ENCODE data around the gene GPSM1.

The GPSM1 gene

DNA sequence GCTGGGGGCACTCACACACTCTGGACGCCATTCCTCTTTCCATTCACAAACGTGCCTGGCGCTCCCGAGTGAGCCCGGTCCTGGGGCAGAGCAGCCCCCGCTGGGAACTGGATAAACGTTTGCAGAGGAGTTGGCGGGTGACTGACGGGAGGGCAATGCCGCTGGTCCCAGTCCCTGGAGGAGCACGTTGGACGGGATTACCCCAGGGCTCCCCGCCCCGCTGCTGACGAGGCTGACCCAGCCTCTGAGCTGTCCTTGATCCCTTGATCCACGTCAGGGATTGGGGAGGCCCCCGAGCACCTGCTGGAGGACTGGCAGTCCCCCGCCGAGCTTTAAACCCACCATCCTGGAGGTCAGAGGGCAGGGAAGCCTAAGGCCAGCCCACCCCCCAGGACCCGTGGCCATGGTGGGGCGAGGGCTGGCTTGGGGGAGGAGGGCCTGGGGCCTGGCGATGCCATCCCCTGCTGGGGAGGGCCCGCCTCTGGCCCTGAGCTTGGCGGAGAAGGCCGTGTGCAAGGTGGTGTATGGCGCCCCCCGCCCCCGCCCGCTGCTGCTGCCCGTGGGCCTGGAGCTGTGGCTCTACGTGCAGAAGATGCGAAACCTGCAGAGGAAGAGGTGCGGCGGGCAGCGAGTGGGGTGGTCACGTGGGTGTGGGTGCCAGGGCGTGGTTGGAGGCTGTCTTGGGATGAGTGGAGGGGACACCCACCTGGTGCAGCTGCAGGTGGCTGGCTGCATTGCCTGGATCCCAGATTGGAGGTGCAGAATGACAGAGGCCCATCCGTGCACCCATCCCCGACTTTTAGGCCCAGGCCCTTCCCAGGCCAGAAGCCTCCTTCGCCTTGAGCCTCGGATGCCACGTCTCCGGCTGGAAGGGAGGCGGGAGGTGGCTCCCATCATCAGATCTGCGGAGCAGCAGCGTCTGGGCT is 4.5 kb downstream of the GPSM1 start:
- Histone ChIP-seq H3K4me1 (peaks cover 9% of the 10 kb centered on the region), H3K9me3 (no peaks in the 10 kb centered on the region), H3K36me3 (replicated peaks) (no peaks in the 10 kb centered on the region), H3K4me3 (no peak overlapping the region), H3K27me3 (ENCODE audit: low read depth) (no peaks in the 10 kb centered on the region)
- in situ Hi-C loops (cut with MboI; ENCODE audit: low sequenced_read_pairs), result no loop called here
- DNase-seq (ENCODE audit: low spot score in 2 of 2), result no peak

DNA sequence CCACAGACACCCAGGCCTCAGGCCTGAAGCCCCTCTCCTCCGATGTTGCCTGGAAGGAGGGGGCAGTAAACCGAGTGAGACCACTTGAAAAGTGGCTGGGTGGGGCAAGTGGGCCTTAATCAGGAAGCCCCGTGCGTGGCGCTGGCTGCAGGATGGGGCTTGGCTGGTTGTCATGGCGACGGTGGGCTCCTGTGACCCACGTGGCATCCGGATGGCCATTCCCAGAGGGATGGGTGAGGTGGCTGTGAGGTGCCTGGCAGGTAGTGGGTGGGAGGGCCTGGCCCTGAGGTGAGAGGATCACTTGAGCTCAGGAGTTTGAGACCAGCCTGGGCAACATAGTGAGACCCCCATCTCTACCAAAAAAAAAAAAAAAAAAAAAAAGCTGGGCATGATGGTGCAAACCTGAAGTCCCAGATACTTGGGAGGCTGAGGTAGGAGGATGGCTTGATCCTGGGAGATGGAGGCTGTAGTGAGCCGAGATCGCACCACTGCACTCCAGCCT is 5.2 kb downstream of the GPSM1 start:
- DNase-seq (ENCODE audit: low spot score in 2 of 2), result no peak
- Histone ChIP-seq H3K4me3 (no peak overlapping the region), H3K9me3 (no peaks in the 10 kb centered on the region), H3K36me3 (replicated peaks) (no peaks in the 10 kb centered on the region), H3K27me3 (ENCODE audit: low read depth) (no peaks in the 10 kb centered on the region), H3K4me1 (peaks cover 9% of the 10 kb centered on the region)
- in situ Hi-C loops (cut with MboI; ENCODE audit: low sequenced_read_pairs), result no loop called here

DNA sequence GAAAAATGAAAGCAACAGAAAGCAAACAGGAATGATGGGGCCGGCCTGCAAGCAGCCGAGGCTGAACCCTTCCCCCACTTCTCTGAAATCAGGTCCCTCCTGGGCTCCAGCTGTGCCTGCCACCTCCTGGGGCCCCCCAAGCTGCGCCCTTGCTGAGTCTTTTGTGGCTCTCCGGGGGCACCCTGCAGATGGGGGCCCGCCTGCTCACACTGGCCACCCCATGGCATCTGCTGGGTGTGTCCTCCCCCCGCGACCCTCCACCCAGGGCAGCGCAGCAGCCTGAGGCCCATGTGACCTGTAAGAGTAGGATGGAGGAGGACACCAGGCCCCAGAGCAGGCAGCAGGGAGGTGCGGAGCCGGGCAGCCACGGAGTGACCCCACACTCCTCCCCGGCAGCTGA is 5.7 kb downstream of the GPSM1 start:
- Histone ChIP-seq H3K4me3 (no peak overlapping the region), H3K4me1 (peaks cover 9% of the 10 kb centered on the region), H3K9me3 (no peaks in the 10 kb centered on the region), H3K36me3 (replicated peaks) (no peaks in the 10 kb centered on the region), H3K27me3 (ENCODE audit: low read depth) (no peaks in the 10 kb centered on the region)
- DNase-seq (ENCODE audit: low spot score in 2 of 2), result no peak
- in situ Hi-C loops (cut with MboI; ENCODE audit: low sequenced_read_pairs), result no loop called here

DNA sequence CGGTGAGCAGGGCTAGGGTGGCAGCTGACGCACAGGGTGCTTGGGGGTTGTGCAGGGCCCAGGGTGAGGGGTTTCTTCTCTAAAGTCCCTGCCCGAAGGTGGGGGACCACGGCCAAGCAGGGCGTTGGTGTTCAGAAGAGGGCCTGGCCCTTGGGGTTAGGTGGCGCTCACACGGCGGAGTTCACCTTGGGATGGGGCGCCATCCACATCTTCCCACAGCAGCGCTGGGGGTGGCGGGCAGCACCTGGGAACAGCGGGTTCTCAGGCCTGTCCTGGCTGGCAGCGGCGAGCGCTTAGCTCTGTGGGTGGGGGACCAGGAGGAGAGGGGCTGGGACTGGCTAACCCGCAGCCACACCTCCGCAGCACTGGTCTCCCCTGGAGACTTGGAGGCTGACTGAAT is 6.1 kb downstream of the GPSM1 start:
- H3K36me3 ChIP-seq (replicated peaks), result no peaks in the 10 kb centered on the region

DNA sequence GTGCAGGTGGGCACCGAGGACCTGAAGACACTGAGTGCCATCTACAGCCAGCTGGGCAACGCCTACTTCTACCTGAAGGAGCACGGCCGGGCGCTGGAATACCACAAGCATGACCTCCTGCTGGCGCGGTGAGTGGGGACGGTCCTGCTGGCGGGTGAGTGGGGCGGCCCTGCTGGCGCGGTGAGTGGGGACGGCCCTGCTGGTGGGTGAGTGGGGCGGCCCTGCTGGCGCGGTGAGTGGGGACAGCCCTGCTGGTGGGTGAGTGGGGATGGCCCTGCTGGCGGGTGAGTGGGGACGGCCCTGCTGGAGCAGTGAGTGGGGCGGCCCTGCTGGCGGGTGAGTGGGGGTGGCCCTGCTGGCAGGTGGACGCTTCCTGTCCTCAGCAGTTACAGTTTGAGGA is 7.2 kb downstream of the GPSM1 start:
- Histone ChIP-seq H3K27me3 (ENCODE audit: low read depth) (no peaks in the 10 kb centered on the region), H3K36me3 (replicated peaks) (no peaks in the 10 kb centered on the region)

More for the DNA sequence above, 6.1 kb downstream of the GPSM1 start:
- no peaks in the 10 kb centered on the region for H3K9me3 ChIP-seq
- H3K4me3 ChIP-seq, result no peak overlapping the region
- H3K4me1 ChIP-seq, result peaks cover 4% of the 10 kb centered on the region
- in situ Hi-C loops (cut with MboI; ENCODE audit: low sequenced_read_pairs), result no loop called here
- no peak for DNase-seq (ENCODE audit: low spot score in 2 of 2)
- no peaks in the 10 kb centered on the region for H3K27me3 ChIP-seq (ENCODE audit: low read depth)

DNA sequence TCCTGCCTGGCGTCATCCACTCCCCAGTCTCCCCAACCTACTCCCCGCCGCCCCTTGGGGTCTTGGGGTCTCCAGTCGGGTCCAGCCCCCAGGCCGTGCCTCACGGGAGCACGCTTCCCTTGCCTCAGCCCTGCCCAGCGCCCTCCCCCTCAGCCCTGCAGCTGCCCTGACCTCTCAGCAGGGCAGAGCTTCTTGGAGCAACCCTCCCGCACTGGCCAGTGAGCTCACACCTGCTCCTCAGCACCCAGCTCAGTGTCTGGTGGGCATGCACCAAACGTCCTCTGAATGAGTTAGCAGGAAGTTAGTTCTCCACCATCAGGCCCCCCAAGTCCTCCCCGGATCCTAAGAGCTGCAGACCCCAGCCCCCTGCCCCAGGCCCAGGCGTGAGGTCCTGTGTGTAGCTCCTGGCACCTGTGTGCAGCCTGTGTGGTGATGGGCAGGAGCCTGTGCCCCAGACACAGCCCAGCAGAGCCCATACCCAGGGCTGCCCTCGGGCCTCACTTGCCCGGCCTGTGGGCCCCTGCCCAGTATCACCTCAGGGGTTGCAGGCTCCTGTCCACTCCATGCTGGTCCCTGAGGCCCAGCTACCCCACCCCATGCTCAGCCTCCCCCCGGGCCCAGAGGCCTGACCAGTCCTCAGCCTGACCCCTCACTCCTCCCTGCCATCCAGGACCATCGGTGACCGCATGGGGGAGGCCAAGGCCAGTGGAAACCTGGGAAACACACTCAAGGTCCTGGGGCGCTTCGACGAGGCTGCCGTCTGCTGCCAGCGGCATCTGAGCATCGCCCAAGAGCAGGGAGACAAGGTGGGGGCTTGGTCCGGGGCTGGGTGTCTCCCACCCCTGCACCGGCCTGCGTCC is 8.2 kb downstream of the GPSM1 start:
- Histone ChIP-seq H3K4me1 (no peaks in the 10 kb centered on the region), H3K27me3 (ENCODE audit: low read depth) (no peaks in the 10 kb centered on the region), H3K9me3 (no peaks in the 10 kb centered on the region), H3K4me3 (no peak overlapping the region), H3K36me3 (replicated peaks) (no peaks in the 10 kb centered on the region)
- DNase-seq (ENCODE audit: low spot score in 2 of 2), result no peak
- in situ Hi-C loops (cut with MboI; ENCODE audit: low sequenced_read_pairs), result no loop called here

More for the DNA sequence above, 7.2 kb downstream of the GPSM1 start:
- no peak for DNase-seq (ENCODE audit: low spot score in 2 of 2)
- Histone ChIP-seq H3K4me1 (no peaks in the 10 kb centered on the region), H3K4me3 (no peak overlapping the region), H3K9me3 (no peaks in the 10 kb centered on the region)
- in situ Hi-C loops (cut with MboI; ENCODE audit: low sequenced_read_pairs), result no loop called here

DNA sequence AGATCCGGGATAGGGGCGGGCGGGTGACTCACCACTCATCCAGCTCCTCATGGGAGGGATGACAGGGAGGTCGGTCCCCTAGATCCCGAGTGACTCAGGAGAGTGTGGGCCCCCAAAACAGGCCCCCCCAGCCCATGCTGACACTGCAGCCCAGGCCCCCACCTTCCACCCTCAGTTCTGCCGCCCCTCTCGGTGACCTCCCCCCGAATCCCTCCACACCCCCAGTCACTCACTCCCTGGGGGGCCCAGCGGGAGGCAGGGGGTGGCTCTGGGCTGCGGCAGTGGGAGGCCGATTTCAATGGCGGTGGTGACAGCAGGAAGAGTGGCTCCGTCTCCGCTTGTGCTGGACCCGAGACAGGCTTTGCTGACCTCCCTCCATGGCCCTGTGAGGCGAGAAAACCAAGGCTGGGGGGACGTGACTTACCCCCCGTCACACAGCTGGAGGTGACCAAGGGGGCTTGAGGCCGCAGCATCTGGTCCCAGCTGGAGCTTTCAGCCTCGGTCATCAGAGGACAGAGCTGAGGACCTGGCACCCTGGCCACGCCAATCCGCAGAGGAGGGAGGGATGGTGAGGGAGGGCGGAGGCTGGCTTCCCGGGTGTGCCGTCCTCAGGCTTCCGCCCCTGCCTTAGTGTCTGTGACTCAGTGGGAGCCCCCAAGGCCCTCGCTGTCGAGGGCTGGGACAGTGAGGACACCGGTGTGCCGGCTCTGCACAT is 9.0 kb downstream of the GPSM1 start:
- Histone ChIP-seq H3K4me1 (no peaks in the 10 kb centered on the region), H3K27me3 (ENCODE audit: low read depth) (no peaks in the 10 kb centered on the region), H3K9me3 (no peaks in the 10 kb centered on the region), H3K36me3 (replicated peaks) (no peaks in the 10 kb centered on the region), H3K4me3 (no peak overlapping the region)
- in situ Hi-C loops (cut with MboI; ENCODE audit: low sequenced_read_pairs), result no loop called here
- no peak for DNase-seq (ENCODE audit: low spot score in 2 of 2)

DNA sequence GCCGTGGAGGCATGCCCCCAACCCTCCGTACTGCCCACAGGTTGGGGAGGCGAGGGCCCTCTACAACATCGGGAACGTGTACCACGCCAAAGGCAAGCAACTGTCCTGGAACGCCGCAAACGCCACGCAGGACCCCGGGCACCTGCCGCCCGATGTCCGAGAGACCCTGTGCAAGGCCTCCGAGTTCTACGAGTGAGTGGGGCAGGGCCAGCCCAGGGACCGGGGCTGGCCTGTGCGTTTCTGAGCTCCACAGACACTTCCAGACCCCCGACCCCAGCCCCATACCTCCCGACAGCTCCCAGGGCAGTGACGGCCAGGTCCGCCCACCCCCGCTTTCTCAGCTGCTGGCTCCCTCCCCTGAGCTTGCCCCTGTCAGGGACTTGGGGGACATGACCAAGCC is 9.5 kb downstream of the GPSM1 start:
- H3K36me3 ChIP-seq (replicated peaks), result no peaks in the 10 kb centered on the region
- H3K27me3 ChIP-seq (ENCODE audit: low read depth), result no peaks in the 10 kb centered on the region
- H3K4me3 ChIP-seq, result no peak overlapping the region
- no peaks in the 10 kb centered on the region for H3K4me1 ChIP-seq
- no peak for DNase-seq (ENCODE audit: low spot score in 2 of 2)
- in situ Hi-C loops (cut with MboI; ENCODE audit: low sequenced_read_pairs), result no loop called here
- H3K9me3 ChIP-seq, result no peaks in the 10 kb centered on the region

DNA sequence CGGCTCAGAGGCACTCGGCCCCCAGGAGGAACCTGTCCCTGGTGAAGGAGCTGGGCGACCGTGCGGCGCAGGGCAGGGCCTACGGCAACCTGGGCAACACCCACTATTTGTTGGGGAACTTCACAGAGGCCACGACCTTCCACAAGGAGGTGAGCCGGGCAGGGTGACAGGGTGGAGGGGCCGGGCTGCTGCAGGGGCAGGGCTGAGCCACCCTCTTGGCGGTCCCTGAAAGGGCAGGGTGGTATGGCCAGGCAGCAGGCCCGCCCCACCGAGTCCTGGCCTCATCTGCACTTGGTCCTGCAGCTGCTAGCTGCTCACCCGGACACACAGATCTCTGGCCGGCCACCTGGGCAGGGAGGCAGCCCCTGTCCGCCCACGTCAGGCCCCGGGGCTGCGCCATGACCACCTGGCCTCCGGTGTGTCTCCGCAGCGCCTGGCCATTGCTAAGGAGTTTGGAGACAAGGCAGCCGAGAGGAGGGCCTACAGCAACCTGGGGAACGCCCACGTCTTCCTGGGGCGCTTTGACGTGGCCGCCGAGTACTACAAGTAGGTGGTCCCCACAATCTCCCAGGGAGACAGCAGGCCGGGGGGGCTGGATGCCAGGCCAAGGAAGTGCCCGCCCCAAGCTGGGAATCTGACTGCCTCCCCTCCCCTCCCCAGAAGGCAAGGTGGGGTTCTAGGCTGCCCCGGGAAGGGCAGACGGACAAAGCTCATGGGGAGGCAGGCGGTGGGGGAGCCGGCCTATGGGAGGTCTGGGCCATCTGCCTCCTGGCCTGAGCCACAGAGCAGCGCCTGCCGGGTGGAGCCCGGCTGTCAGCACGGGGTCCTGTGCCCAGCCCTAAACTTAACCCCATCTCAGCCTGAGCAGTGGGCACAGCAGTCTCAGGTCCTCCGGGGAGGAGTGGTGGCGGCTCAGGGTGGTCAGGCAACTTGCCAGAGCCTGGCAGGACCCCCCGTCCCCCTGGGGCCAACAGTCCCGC is 10.4 kb downstream of the GPSM1 start:
- Histone ChIP-seq H3K27me3 (ENCODE audit: low read depth) (no peaks in the 10 kb centered on the region), H3K4me1 (no peaks in the 10 kb centered on the region), H3K9me3 (no peaks in the 10 kb centered on the region), H3K4me3 (no peak overlapping the region), H3K36me3 (replicated peaks) (no peaks in the 10 kb centered on the region)
- no peak for DNase-seq (ENCODE audit: low spot score in 2 of 2)
- in situ Hi-C loops (cut with MboI; ENCODE audit: low sequenced_read_pairs), result no loop called here

DNA sequence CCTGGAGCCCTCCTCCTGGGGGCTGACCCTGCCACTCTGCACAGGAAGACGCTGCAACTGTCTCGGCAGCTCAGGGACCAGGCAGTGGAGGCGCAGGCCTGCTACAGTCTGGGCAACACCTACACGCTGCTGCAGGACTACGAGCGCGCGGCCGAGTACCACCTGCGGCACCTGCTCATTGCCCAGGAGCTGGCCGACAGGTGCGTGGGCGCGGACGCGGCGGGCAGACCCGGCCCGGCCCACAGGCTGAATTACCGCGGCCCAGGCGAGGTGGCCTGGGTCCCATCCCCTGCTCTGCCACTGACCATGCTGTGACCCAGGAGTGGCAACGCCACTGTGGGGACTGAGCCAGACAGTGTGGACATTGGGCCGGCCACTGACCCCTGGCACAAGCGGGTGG is 11.2 kb downstream of the GPSM1 start:
- in situ Hi-C loops (cut with MboI; ENCODE audit: low sequenced_read_pairs), result no loop called here
- H3K27me3 ChIP-seq (ENCODE audit: low read depth), result no peaks in the 10 kb centered on the region
- no peaks in the 10 kb centered on the region for H3K36me3 ChIP-seq (replicated peaks)
- H3K4me1 ChIP-seq, result peaks cover 4% of the 10 kb centered on the region
- no peak for DNase-seq (ENCODE audit: low spot score in 2 of 2)
- H3K9me3 ChIP-seq, result no peaks in the 10 kb centered on the region
- H3K4me3 ChIP-seq, result no peak overlapping the region

DNA sequence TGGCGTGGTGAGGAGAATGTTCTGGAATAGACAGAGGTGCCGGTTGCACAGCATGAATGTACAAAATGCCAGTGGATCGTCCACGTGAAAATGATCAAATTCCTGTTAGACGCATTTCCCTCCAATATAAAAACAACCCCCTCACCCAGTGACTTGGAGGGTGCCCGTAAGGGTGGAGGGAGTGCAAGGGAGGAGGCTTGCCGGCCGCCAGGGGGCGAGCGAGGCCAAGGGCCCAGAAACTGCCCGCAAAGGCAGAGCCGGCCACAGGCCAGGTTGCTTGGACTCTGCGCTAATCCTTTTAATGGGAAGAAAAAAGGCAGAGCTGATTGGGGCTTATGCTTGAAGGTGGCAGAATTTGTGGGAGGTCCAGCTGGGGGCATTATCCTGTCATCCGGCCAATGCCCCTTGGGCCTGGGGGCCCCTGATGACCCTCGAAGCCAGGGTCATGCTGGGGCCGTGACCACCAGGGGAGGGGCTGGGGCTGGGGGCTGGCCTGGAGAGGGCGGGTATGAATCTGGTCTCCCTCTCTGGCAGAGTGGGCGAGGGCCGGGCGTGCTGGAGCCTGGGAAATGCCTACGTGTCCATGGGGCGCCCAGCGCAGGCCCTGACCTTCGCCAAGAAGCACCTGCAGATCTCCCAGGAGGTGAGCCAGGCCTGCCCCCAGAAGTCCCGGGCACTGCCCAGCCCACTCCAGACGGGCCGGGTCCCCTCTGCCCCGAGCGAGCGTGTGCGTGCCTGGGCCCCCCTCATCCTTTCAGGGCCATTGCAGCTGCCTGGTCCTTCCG is 12.0 kb downstream of the GPSM1 start:
- peak; percentile 65 to 85 for DNase-seq (ENCODE audit: low spot score in 2 of 2)
- no peaks in the 10 kb centered on the region for H3K36me3 ChIP-seq (replicated peaks)
- H3K4me3 ChIP-seq, result no peak overlapping the region
- H3K9me3 ChIP-seq, result no peaks in the 10 kb centered on the region
- H3K4me1 ChIP-seq, result peaks cover 4% of the 10 kb centered on the region
- in situ Hi-C loops (cut with MboI; ENCODE audit: low sequenced_read_pairs), result no loop called here
- H3K27me3 ChIP-seq (ENCODE audit: low read depth), result no peaks in the 10 kb centered on the region

DNA sequence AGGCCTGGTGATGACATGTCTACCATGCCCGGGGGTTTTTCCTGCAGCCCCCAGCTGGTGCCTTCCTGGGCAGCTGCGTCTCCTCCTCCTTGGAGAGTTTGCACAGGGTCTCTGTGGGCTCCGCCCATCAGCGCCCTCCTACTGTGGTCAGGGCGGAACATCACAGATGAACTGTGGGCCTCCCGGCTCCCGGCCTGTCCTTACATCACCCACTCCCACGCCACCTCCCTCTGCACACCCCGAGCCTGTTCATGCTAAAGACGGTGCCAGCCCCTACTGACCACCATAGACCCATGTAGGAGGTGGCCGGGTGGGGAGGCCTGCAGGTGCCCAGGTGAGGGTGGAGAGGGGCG is 12.6 kb downstream of the GPSM1 start:
- Histone ChIP-seq H3K27me3 (ENCODE audit: low read depth) (no peaks in the 10 kb centered on the region), H3K4me3 (no peak overlapping the region), H3K36me3 (replicated peaks) (no peaks in the 10 kb centered on the region), H3K4me1 (peaks cover 4% of the 10 kb centered on the region), H3K9me3 (no peaks in the 10 kb centered on the region)
- DNase-seq (ENCODE audit: low spot score in 2 of 2), result no peak
- in situ Hi-C loops (cut with MboI; ENCODE audit: low sequenced_read_pairs), result no loop called here
